Astrocyte of the spinal cord (primary cell): Measurements from ENCODE around the gene PGS1.
A peak's percentile ranks its signal among the peaks of the same experiment; 100 is the strongest.

Experiments
- DNase-seq: peaks from one replicate; pipeline ENCODE4 v3.0.0; 2011; ENCODE audit warnings: low read depth, low spot score
- H3K4me3 ChIP-seq: 2 replicates; pipeline ENCODE4 v1.5.1; 2011; ENCODE audit warnings: low read depth, mild to moderate bottlenecking, low read length, moderate library complexity
- in situ Hi-C: cut with HindIII; loops from 2 replicates; pipeline ENCODE4 v1.10.0; 2017; ENCODE audit warnings: low sequenced_read_pairs
- TF ChIP-seq, protein P1 (sequence below): IDR thresholded peaks from 2 replicates; pipeline ENCODE4 v1.5.1; 2012; ENCODE audit warnings: low read depth, mild to moderate bottlenecking, low read length, inconsistent platforms

PGS1 gene

DNA sequence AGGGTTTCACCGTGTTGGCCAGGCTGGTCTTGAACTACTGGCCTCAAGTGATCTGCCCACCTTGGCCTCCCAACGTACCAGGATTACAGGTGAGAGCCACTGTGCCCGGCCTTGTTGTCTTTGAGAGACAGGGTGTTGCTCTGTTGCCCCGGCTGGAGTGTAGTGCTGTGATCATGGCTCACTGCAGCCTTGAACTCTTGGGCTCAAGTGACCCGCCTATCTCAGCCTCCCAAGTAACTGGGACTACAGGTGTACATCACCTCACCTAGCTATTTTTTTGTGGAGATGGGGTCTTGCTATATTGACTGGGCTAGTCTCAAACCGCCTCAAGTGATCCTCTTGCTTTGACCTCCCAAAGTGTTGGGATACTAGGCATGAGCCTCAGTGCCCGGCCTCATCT is 68.4 kb downstream of the PGS1 start:
- no peak overlapping the region for H3K4me3 ChIP-seq
- in situ Hi-C loops = no loop called here
- DNase-seq = no peak
- TF ChIP-seq, protein P1, sequence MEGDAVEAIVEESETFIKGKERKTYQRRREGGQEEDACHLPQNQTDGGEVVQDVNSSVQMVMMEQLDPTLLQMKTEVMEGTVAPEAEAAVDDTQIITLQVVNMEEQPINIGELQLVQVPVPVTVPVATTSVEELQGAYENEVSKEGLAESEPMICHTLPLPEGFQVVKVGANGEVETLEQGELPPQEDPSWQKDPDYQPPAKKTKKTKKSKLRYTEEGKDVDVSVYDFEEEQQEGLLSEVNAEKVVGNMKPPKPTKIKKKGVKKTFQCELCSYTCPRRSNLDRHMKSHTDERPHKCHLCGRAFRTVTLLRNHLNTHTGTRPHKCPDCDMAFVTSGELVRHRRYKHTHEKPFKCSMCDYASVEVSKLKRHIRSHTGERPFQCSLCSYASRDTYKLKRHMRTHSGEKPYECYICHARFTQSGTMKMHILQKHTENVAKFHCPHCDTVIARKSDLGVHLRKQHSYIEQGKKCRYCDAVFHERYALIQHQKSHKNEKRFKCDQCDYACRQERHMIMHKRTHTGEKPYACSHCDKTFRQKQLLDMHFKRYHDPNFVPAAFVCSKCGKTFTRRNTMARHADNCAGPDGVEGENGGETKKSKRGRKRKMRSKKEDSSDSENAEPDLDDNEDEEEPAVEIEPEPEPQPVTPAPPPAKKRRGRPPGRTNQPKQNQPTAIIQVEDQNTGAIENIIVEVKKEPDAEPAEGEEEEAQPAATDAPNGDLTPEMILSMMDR = no peak

GRCh38 chr17:78448356-78448993 is 70.0 kb downstream of the PGS1 start:
- DNase-seq = no peak
- in situ Hi-C loops = no loop called here
- TF ChIP-seq, protein P1 = peak; percentile 7
- H3K4me3 ChIP-seq = no peak overlapping the region

- TF ChIP-seq, protein P1 = no peak
- DNase-seq = no peak
- in situ Hi-C loops = no loop called here
- no peak overlapping the region for H3K4me3 ChIP-seq
Observed at GRCh38 chr17:78449983-78450595, 71.6 kb downstream of the PGS1 start.

GRCh38 chr17:78450696-78451345 is 72.4 kb downstream of the PGS1 start:
- in situ Hi-C loops = no loop called here
- no peak for DNase-seq
- H3K4me3 ChIP-seq = no peak overlapping the region
- TF ChIP-seq, protein P1 = no peak

DNA sequence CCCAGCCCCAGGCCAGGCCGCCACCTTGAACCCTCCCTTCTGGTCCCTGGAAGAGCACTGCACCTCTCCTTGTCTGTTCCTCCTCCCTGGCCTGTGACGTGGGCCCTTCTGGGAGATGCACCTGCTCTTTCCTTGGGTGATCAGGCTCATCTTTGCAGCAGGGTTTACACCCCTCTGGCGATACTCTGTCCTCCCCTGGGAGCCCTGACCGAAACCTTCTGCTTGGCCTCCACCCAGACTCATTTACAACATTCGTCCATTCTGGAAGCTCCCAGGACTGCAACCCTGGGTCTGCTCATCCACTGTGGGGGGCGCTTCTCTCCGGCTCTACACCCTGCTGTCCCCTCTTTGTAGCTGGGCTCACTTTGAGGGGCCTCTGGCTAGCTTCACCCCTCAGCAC is 73.3 kb downstream of the PGS1 start:
- TF ChIP-seq, protein P1 = no peak
- no peak for DNase-seq
- in situ Hi-C loops = no loop called here
- H3K4me3 ChIP-seq = no peak overlapping the region

GRCh38 chr17:78454346-78454745 is 75.9 kb downstream of the PGS1 start:
- in situ Hi-C loops = no loop called here
- DNase-seq = no peak
- TF ChIP-seq, protein P1 = no peak
- H3K4me3 ChIP-seq = no peak overlapping the region
